ENCODE measurements around the gene TRAF2.

GRCh38 chr9:136916330-136917184 lies 30.2 kb downstream of the TRAF2 start:
- TF ChIP-seq GATA3 (IDR thresholded peaks at IDR 0.05; ENCODE audit: low read depth, low read length) (no peak), GATA2 (IDR thresholded peaks at IDR 0.05; ENCODE audit: low read depth, low read length) (no peak)

All from SH-SY5Y (cell line).